ENCODE results near the gene PTPRN2.

- TF ChIP-seq CTCF (IDR thresholded peaks at IDR 0.05) (no peak), POLR2AphosphoS5 (IDR thresholded peaks at IDR 0.05) (no peak), POLR2A (IDR thresholded peaks at IDR 0.05) (no peak)
These were observed 522.3 kb downstream of the PTPRN2 start for GRCh38 chr7:158065340-158065739.
